Fibroblast of lung (primary cell): ENCODE data around the gene SNAP29.

ENCODE experiments used
- EZH2 ChIP-seq: IDR thresholded peaks from 2 replicates; pipeline ENCODE4 v1.5.1; 2012; ENCODE audit warnings: low read length, control low read depth, mild to moderate bottlenecking; ENCODE audit errors: missing control alignments
- TF ChIP-seq, protein P1 (sequence below), 2 donors: IDR thresholded peaks in 1 of 2; conservative IDR thresholded peaks in 1 of 2; 1 replicate in 1 of 2; 2 replicates in 1 of 2; pipeline ENCODE4 v1.5.1; 2011 to 2012; ENCODE audit warnings: low read length in 2 of 2, control low read depth in 1 of 2, inconsistent platforms in 1 of 2, low read depth in 1 of 2, mild to moderate bottlenecking in 1 of 2

DNA sequence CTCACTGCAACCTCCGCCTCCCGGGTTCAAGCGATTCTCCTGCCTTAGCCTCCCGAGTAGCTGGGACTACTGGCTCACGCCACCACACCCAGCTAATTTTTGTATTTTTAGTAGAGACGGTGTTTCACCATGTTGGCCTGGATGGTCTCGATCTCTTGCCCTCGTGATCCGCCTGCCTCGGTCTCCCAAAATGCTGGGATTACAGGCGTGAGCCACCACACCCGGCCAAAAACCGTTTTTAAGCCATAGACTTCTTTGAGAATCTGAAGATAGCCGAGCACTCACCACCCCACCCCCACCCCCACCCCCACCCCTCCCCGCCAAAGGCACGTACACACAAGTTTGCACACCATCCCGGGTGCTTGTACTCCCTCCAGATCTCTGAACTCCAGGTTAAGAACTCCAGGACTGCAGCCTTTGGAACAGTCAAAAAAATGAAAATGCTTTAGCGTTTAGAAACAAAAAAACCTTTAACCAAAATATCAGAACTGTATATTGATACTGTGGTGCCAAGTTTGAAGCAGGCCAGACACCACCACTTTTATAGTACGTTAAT, 59.9 kb downstream of the SNAP29 start:
- TF ChIP-seq, protein P1, sequence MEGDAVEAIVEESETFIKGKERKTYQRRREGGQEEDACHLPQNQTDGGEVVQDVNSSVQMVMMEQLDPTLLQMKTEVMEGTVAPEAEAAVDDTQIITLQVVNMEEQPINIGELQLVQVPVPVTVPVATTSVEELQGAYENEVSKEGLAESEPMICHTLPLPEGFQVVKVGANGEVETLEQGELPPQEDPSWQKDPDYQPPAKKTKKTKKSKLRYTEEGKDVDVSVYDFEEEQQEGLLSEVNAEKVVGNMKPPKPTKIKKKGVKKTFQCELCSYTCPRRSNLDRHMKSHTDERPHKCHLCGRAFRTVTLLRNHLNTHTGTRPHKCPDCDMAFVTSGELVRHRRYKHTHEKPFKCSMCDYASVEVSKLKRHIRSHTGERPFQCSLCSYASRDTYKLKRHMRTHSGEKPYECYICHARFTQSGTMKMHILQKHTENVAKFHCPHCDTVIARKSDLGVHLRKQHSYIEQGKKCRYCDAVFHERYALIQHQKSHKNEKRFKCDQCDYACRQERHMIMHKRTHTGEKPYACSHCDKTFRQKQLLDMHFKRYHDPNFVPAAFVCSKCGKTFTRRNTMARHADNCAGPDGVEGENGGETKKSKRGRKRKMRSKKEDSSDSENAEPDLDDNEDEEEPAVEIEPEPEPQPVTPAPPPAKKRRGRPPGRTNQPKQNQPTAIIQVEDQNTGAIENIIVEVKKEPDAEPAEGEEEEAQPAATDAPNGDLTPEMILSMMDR (conservative IDR thresholded peaks at IDR 0.05 in 1 of 2, IDR thresholded peaks at IDR 0.05 in 1 of 2; ENCODE audit: low read depth in 1 of 2, low read length in 2 of 2) = no peak
- no peak for TF ChIP-seq EZH2
